Parathyroid adenoma (tissue), 2 donors: ENCODE results near the gene REPS2.

Experiments
- H2AFZ ChIP-seq: fragments of 300-600 bp; sonication (generic); one replicate; pipeline ENCODE4 v1.7.0; 2017; ENCODE audit warnings: antibody characterized with exemption, mild to moderate bottlenecking
- H3K27ac ChIP-seq: fragments of 300-600 bp; sonication (generic); one replicate; pipeline ENCODE4 v1.7.0; 2017
- H3K27me3 ChIP-seq: fragments of 300-600 bp; sonication (generic); one replicate; pipeline ENCODE4 v1.7.0; 2017; ENCODE audit warnings: low read length; ENCODE audit not compliant: control insufficient read depth, insufficient read depth
- H3K36me3 ChIP-seq: fragments of 300-600 bp; sonication (generic); one replicate; pipeline ENCODE4 v1.7.0; 2017; ENCODE audit warnings: low read length; ENCODE audit not compliant: control insufficient read depth, insufficient read depth
- H3K4me1 ChIP-seq: fragments of 300-600 bp; sonication (generic); one replicate; pipeline ENCODE4 v1.7.0; 2017; ENCODE audit warnings: control low read depth
- H3K4me2 ChIP-seq: fragments of 300-600 bp; sonication (generic); one replicate; pipeline ENCODE4 v1.7.0; 2017; ENCODE audit warnings: low read length
- H3K4me3 ChIP-seq: fragments of 300-600 bp; sonication (generic); one replicate; pipeline ENCODE4 v1.7.0; 2017; ENCODE audit warnings: low read depth, low read length
- H3K79me2 ChIP-seq: fragments of 300-600 bp; sonication (generic); one replicate; pipeline ENCODE4 v1.7.0; 2017; ENCODE audit warnings: control low read depth
- H3K9ac ChIP-seq: fragments of 300-600 bp; sonication (generic); one replicate; pipeline ENCODE4 v1.7.0; 2017; ENCODE audit warnings: mild to moderate bottlenecking
- H3K9me3 ChIP-seq: fragments of 300-600 bp; sonication (generic); one replicate; pipeline ENCODE4 v1.7.0; 2017; ENCODE audit warnings: low read length; ENCODE audit not compliant: control insufficient read depth
- TF ChIP-seq, protein P1 (sequence below): fragments of 300-600 bp; sonication (generic); IDR thresholded peaks from one replicate; pipeline ENCODE4 v1.7.0; 2017; ENCODE audit warnings: antibody characterized with exemption, mild to moderate bottlenecking
- donor health status: primary hyperparathyroidism.

The REPS2 gene

DNA sequence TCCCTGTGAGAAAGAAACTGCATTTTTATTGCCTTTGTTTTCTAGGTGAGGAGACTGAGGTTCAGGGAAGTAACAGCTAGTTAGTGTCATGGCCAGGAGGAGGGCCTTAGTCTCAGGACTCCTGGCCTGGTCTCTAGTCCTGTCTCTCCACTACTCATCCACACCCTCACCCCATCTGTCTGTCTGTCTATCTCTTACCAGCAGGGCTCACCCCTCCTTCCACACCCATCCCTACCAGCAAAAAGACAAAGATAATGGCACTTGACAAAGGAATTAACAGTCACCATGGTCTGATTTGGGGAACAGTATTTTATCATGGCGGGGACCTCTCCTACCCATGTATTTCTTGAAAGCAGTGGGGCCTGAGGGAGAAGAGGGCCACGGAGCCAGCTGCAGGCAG is 125.8 kb downstream of the REPS2 start:
- Histone ChIP-seq H3K27me3 (no peaks in the 10 kb centered on the region), H3K9me3 (no peaks in the 10 kb centered on the region), H3K4me1 (peaks cover 20% of the 10 kb centered on the region), H3K4me3 (peak overlapping the region; percentile 11), H2AFZ (peak overlapping the region; percentile 50), H3K4me2 (no peak overlapping the region), H3K9ac (no peak overlapping the region), H3K27ac (peak overlapping the region; percentile 82), H3K36me3 (no peaks in the 10 kb centered on the region), H3K79me2 (no peaks in the 10 kb centered on the region)
- TF ChIP-seq, protein P1, sequence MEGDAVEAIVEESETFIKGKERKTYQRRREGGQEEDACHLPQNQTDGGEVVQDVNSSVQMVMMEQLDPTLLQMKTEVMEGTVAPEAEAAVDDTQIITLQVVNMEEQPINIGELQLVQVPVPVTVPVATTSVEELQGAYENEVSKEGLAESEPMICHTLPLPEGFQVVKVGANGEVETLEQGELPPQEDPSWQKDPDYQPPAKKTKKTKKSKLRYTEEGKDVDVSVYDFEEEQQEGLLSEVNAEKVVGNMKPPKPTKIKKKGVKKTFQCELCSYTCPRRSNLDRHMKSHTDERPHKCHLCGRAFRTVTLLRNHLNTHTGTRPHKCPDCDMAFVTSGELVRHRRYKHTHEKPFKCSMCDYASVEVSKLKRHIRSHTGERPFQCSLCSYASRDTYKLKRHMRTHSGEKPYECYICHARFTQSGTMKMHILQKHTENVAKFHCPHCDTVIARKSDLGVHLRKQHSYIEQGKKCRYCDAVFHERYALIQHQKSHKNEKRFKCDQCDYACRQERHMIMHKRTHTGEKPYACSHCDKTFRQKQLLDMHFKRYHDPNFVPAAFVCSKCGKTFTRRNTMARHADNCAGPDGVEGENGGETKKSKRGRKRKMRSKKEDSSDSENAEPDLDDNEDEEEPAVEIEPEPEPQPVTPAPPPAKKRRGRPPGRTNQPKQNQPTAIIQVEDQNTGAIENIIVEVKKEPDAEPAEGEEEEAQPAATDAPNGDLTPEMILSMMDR = no peak

DNA sequence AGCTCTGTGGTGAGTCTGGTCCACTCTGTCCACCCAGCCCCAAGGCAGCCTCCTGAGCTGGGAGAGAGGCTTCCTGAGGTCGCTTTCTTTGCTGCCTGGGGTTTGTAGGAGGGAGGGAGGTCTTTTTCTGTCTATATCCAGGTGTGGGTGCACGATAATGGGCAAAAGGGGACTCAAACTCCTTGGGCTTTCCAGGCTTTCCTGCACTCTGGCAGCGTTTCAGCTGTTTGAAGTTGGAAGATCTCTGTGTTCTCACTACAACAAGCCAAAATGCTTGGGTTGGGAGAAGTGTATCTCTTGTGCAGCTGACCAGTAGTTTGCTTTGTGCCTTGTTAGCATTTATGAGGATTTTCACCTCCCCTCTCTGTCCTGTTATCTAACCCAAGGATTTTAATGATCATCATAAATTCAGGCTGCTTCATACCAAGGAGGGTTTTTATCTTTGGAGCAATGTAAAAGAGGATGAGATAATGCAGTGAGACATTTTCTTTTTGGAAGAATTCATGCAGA is 126.3 kb downstream of the REPS2 start:
- no peaks in the 10 kb centered on the region for H3K9me3 ChIP-seq
- TF ChIP-seq, protein P1 = no peak

DNA sequence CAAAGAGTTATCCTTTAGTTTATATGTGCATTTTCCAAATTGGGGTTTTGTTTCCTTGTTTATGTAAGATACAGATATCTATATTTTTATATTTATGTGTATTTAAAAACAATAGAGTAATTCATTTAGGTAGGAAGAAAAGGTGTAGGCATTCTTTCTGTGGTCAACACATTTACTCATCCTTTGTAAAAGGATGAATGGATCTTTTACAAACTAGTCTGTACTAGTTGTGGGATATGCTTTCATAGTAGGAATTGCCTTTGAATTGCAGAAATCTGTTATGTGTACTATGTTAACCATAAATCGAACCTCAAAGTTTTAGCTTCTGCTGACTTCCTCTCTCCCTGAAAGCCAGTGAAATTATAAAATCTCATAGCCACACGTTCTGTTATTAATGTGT is 128.5 kb downstream of the REPS2 start:
- Histone ChIP-seq H2AFZ (no peak overlapping the region), H3K9ac (no peak overlapping the region), H3K27me3 (no peaks in the 10 kb centered on the region)

More for the DNA sequence above, 126.3 kb downstream of the REPS2 start:
- Histone ChIP-seq H3K4me3 (peak overlapping the region; percentile 11), H3K4me2 (peak overlapping the region; percentile 35), H3K9ac (no peak overlapping the region), H3K79me2 (no peaks in the 10 kb centered on the region), H3K27ac (peak overlapping the region; percentile 82), H2AFZ (peak overlapping the region; percentile 50), H3K27me3 (no peaks in the 10 kb centered on the region), H3K4me1 (peaks cover 25% of the 10 kb centered on the region), H3K36me3 (no peaks in the 10 kb centered on the region)

DNA sequence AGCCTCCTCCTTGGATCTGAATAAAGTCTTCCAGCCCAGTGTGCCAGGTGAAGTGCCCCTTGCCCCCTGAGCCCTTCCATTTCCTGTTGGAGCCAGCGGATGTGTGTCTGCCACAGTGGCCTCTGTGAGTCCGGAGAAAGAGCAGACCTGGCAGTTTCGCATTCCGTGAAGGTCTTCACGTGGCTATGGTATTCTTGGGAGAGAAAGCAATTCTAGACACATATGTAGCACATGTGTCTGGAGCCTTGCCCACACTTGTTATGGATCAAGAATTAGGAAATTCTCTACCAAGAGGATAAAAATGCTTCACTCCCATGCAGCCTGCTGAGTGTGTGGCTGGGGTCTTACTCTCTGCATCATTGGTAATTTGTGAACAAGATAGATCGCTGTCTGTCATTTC is 130.9 kb downstream of the REPS2 start:
- peak overlapping the region; percentile 99 for H3K27ac ChIP-seq
- H3K79me2 ChIP-seq = no peaks in the 10 kb centered on the region
- peak overlapping the region; percentile 29 for H3K4me3 ChIP-seq
- peaks cover 23% of the 10 kb centered on the region for H3K4me1 ChIP-seq
- H3K9me3 ChIP-seq = no peaks in the 10 kb centered on the region
- no peaks in the 10 kb centered on the region for H3K27me3 ChIP-seq
- H3K9ac ChIP-seq = no peak overlapping the region
- no peak overlapping the region for H2AFZ ChIP-seq
- no peaks in the 10 kb centered on the region for H3K36me3 ChIP-seq
- H3K4me2 ChIP-seq = peak overlapping the region; percentile 58
- TF ChIP-seq, protein P1 = no peak

More for the DNA sequence above, 128.5 kb downstream of the REPS2 start:
- H3K4me1 ChIP-seq = peaks cover 26% of the 10 kb centered on the region
- H3K4me2 ChIP-seq = no peak overlapping the region
- no peak overlapping the region for H3K4me3 ChIP-seq
- TF ChIP-seq, protein P1 = no peak
- H3K79me2 ChIP-seq = no peaks in the 10 kb centered on the region
- no peak overlapping the region for H3K27ac ChIP-seq
- no peaks in the 10 kb centered on the region for H3K9me3 ChIP-seq
- H3K36me3 ChIP-seq = no peaks in the 10 kb centered on the region

DNA sequence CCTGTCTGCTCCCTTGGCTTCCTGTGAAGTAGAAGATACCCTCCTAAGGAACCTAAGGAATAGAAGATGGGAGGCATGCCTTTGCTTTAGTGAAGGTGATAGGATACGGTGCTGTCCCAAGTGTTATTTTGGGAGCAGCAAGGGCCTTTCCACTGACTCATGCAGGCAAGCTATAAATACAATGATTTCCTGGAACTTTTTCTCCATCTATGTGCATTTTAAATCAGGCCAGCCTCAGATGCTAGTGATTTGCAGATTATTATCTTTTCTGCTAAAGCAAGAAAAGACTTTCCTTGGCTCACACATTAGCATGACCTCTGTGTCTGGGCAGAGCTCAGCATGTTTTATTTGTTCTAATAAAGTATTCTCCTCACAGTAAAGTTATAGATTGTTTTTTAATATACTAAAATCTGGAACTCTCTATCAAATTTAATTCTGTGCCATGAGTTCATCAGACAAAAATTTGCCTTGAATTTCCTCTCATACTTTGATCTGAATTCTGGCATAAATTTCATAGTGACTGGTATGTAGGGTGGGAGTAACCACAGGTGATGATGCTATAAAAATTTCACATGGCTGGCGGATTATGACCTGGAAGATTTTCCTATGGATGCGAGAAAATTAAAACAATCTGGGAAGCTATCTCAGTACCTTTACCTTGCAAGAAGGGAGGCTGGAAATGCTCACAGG is 131.7 kb downstream of the REPS2 start:
- peak overlapping the region; percentile 99 for H3K27ac ChIP-seq
- no peaks in the 10 kb centered on the region for H3K27me3 ChIP-seq
- H3K9ac ChIP-seq = no peak overlapping the region
- H2AFZ ChIP-seq = no peak overlapping the region
- peaks cover 22% of the 10 kb centered on the region for H3K4me1 ChIP-seq
- H3K9me3 ChIP-seq = no peaks in the 10 kb centered on the region
- no peaks in the 10 kb centered on the region for H3K79me2 ChIP-seq
- H3K4me2 ChIP-seq = peak overlapping the region; percentile 58
- peak overlapping the region; percentile 34 for H3K4me3 ChIP-seq
- H3K36me3 ChIP-seq = no peaks in the 10 kb centered on the region
- TF ChIP-seq, protein P1 = no peak
